ENCODE results near the gene CPD. TPM values are rescaled to one million over a fixed set of nuclear protein-coding genes. Genes with fewer than 3 reads are reported as not detected.
"Not testable (repeated sequence)": the region's sequence is repeated elsewhere in the genome, so short reads cannot be mapped to it uniquely, and the experiment has no call there.

Gene CPD
- total RNA-seq, 2 donors from 2014 or later: 55.2 to 109 TPM

DNA sequence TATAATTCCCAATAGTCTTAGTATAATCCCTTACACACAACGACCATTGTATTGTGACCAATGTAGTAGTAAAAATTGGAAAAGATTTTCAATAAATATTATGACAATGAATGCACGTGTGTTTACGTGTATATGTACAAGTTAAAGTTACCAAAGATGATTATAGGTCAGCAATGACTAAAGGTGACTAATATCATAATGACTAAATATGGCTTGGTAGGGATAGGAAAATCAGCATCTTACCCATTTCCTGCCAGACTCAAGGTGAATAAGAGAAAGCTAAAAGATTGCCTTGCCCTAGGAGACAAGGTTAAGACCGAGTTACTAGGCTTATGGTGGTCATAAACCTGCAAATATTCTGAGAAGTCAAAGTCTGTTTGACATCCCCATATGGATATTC is 34.4 kb downstream of the CPD start:
- Histone ChIP-seq H3K4me1 (ENCODE audit: control insufficient read depth in 1 of 2, low read depth in 2 of 2) (peaks cover 0 to 11% of the 10 kb centered on the region in 2 donors), H3K27me3 (replicated peaks; ENCODE audit: insufficient read depth) (no peaks in the 10 kb centered on the region), H3K27ac (no peak overlapping the region), H3K36me3 (no peaks in the 10 kb centered on the region), H3K9me3 (no peaks in the 10 kb centered on the region), H3K4me3 (no peak overlapping the region)
- TF ChIP-seq, protein P1, sequence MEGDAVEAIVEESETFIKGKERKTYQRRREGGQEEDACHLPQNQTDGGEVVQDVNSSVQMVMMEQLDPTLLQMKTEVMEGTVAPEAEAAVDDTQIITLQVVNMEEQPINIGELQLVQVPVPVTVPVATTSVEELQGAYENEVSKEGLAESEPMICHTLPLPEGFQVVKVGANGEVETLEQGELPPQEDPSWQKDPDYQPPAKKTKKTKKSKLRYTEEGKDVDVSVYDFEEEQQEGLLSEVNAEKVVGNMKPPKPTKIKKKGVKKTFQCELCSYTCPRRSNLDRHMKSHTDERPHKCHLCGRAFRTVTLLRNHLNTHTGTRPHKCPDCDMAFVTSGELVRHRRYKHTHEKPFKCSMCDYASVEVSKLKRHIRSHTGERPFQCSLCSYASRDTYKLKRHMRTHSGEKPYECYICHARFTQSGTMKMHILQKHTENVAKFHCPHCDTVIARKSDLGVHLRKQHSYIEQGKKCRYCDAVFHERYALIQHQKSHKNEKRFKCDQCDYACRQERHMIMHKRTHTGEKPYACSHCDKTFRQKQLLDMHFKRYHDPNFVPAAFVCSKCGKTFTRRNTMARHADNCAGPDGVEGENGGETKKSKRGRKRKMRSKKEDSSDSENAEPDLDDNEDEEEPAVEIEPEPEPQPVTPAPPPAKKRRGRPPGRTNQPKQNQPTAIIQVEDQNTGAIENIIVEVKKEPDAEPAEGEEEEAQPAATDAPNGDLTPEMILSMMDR (IDR thresholded peaks at IDR 0.05): no peak
- ATAC-seq (ENCODE audit: insufficient number of reproducible peaks, low FRiP score, low read depth) (no peak), DNase-seq (ENCODE audit: low spot score) (no peak)

GRCh38 chr17:30414486-30414885 is 35.8 kb downstream of the CPD start:
- Histone ChIP-seq H3K36me3 (no peaks in the 10 kb centered on the region), H3K27me3 (replicated peaks; ENCODE audit: insufficient read depth) (no peaks in the 10 kb centered on the region), H3K4me1 (ENCODE audit: control insufficient read depth in 1 of 2, low read depth in 2 of 2) (no peaks in the 10 kb centered on the region), H3K9me3 (no peaks in the 10 kb centered on the region), H3K27ac (no peak overlapping the region), H3K4me3 (no peak overlapping the region)
- ATAC-seq (ENCODE audit: insufficient number of reproducible peaks, low FRiP score, low read depth): no peak
- TF ChIP-seq, protein P1 (IDR thresholded peaks at IDR 0.05): no peak
- DNase-seq (ENCODE audit: low spot score): no peak

GRCh38 chr17:30415491-30415890 is 36.8 kb downstream of the CPD start:
- no peaks in the 10 kb centered on the region for H3K4me1 ChIP-seq (ENCODE audit: control insufficient read depth in 1 of 2, low read depth in 2 of 2)
- no peaks in the 10 kb centered on the region for H3K27me3 ChIP-seq (replicated peaks; ENCODE audit: insufficient read depth)
- no peak for DNase-seq (ENCODE audit: low spot score)
- H3K36me3 ChIP-seq: no peaks in the 10 kb centered on the region
- no peak for ATAC-seq (ENCODE audit: insufficient number of reproducible peaks, low FRiP score, low read depth)
- H3K4me3 ChIP-seq: no peak overlapping the region
- no peaks in the 10 kb centered on the region for H3K9me3 ChIP-seq
- TF ChIP-seq, protein P1 (IDR thresholded peaks at IDR 0.05): no peak
- no peak overlapping the region for H3K27ac ChIP-seq

- H3K4me1 ChIP-seq (ENCODE audit: control insufficient read depth in 1 of 2, low read depth in 2 of 2); ATAC-seq (ENCODE audit: insufficient number of reproducible peaks, low FRiP score, low read depth); H3K36me3 ChIP-seq; H3K27ac ChIP-seq; H3K27me3 ChIP-seq (replicated peaks; ENCODE audit: insufficient read depth); H3K4me3 ChIP-seq; H3K9me3 ChIP-seq; DNase-seq (ENCODE audit: low spot score): not testable (repeated sequence)
Measured at GRCh38 chr17:30418070-30418469, 39.3 kb downstream of the CPD start.

DNA sequence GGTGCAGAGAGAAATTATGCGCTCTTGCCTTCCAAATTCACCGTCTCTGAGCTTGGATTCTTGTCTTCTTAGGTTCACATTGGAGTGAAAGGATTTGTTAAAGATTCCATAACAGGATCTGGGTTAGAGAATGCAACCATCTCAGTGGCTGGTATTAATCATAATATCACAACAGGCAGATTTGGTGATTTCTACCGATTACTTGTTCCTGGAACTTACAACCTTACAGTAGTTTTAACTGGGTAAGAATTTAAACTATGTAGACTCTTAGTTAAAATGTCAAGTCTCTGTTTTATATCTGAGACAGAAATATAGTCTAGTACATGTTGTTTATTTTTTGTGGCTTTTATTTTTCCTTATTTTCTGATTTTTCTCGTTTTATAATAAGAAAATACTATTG is 42.9 kb downstream of the CPD start:
- H3K4me1 ChIP-seq (ENCODE audit: control insufficient read depth in 1 of 2, low read depth in 2 of 2): peaks cover 0 to 6% of the 10 kb centered on the region in 2 donors
- no peak for ATAC-seq (ENCODE audit: insufficient number of reproducible peaks, low FRiP score, low read depth)
- peak overlapping the region in 1 of 2 donors; percentile 23 for H3K27ac ChIP-seq
- no peaks in the 10 kb centered on the region for H3K36me3 ChIP-seq
- no peaks in the 10 kb centered on the region for H3K27me3 ChIP-seq (replicated peaks; ENCODE audit: insufficient read depth)
- H3K9me3 ChIP-seq: no peaks in the 10 kb centered on the region
- TF ChIP-seq, protein P1 (IDR thresholded peaks at IDR 0.05): no peak
- DNase-seq (ENCODE audit: low spot score): no peak
- H3K4me3 ChIP-seq: no peak overlapping the region

DNA sequence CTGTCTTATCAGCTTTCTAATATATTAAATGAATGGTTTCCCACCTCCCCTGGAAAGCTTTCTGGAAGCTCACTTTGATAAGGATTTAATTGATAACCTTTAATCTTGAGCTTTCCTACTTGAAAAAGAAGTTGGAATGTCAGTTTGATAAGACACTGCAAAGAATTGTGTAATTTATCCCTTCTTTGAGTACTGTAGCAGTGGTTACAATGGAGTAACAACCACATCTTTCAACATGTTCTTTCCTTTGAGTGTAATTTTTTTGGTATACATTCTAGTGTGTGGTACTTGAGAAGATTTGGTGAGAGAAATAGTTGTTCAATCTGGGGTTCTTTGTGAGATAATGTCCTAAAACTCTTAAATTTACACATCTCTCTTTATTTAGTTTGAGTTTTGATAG is 43.4 kb downstream of the CPD start:
- DNase-seq (ENCODE audit: low spot score) (no peak), ATAC-seq (ENCODE audit: insufficient number of reproducible peaks, low FRiP score, low read depth) (no peak)
- H3K9me3 ChIP-seq: no peaks in the 10 kb centered on the region
- peak overlapping the region in 1 of 2 donors; percentile 23 for H3K27ac ChIP-seq
- peaks cover 0 to 6% of the 10 kb centered on the region in 2 donors for H3K4me1 ChIP-seq (ENCODE audit: control insufficient read depth in 1 of 2, low read depth in 2 of 2)
- H3K36me3 ChIP-seq: no peaks in the 10 kb centered on the region
- H3K27me3 ChIP-seq (replicated peaks; ENCODE audit: insufficient read depth): no peaks in the 10 kb centered on the region
- no peak overlapping the region for H3K4me3 ChIP-seq
- TF ChIP-seq, protein P1 (IDR thresholded peaks at IDR 0.05): no peak

Measured in thoracic aorta (tissue), 2 donors.